Right hindlimb (tissue), 1 donor: ENCODE data around the gene TBKBP1.

Experiments
- DNase-seq: peaks from one replicate; pipeline ENCODE4 v3.0.0-alpha.2; 2018

Gene TBKBP1

DNA sequence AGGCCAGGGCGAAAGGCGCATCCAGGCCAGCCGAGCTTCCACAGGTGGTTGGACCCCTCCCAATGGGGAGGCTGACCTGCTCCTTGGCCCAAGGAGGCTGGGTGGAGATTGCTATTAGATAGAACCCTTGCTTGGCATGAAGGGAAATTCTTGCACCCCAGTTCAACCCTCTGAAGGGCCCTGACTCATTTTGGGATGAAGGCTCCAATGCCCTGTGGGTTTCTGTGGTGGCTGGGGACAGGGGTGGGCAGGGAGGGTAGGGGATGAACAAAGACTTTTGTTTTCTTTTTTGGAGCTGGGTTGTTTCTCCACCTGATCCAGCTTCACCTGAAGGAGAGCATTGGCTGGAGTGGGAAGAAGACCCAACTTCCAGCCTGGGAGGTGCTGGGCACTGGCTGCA, 22.4 kb downstream of the TBKBP1 start:
- no peak for DNase-seq

DNA sequence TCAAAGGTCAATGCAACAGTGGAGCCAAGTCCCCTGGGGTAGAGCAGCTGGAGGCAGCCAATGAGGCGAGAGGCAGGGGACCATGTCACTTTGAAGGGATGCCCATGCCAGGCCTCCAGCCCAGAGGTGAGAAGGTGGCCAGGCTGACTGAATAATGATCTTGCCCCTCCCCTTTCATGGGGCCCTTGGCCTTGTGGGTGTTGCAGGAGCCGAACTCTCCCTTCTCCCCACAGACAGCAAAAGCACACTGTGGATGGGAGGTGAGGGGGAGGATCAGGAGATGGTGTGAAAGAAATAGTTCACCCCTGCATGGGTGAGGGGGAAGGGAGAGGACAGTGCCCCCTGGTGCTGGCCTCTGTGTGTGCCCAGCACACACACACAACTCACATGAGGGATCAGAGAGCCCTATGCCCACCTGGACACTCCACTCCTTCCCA, 23.3 kb downstream of the TBKBP1 start:
- DNase-seq, result no peak

GRCh38 chr17:47717979-47718621, 24.1 kb downstream of the TBKBP1 start:
- DNase-seq, result no peak

DNA sequence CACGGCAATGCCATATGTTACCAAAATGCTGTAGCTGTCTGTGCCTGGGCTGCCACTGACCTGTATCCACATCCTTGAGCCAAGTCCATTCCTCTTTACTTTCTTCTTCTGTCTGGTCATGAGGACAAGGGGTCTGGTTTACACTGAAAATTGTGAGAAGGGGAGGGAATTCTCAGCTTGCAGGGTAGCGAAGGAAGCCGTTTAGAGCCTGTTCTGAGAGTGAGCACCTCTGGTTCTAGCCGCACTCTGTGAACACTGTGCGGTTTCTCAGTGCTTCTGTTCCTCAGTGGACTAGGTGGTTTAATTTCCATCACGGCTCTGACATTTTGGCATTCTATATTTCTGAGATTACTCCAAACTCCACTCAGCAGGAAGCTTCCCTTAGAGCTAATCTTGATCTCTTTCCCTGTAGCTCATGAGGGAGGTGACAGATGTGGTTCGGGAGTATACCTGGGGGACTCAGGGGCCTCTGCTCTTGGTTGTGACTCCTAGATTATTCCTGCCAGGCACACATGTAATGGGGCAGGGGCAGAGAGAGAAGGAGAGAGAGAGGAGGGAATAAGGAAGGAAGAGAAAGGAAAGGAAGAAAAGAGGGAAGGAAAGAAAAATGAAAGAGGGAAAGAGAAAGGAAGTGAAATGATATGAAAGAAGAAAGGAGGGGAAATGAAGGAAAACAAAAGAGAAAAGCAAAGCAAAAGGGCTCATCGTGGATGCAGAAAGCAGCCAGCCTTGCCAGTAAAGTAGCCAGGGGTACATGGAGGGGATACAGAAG, 24.9 kb downstream of the TBKBP1 start:
- no peak for DNase-seq

GRCh38 chr17:47719411-47720152, 25.6 kb downstream of the TBKBP1 start:
- DNase-seq, result no peak

DNA sequence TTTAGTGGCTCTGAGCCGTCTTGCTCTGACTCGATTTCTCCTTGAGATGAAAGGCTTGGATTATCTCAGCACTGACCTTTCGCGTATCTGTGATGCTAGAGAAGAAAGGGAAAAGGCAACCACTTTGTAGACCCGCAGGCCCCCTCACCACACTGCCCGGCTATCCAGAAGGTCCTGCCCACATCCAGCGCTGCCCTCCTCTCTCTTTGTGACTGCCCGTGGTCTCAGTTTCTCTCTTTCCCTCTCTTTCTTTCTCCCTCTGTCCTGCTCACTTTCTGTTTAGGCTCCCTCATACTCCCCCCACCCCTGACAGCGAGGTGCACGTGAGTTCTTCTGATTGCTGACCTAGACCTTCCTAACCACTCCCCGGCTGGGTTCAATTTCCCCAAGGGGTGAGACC, 26.2 kb downstream of the TBKBP1 start:
- no peak for DNase-seq

DNA sequence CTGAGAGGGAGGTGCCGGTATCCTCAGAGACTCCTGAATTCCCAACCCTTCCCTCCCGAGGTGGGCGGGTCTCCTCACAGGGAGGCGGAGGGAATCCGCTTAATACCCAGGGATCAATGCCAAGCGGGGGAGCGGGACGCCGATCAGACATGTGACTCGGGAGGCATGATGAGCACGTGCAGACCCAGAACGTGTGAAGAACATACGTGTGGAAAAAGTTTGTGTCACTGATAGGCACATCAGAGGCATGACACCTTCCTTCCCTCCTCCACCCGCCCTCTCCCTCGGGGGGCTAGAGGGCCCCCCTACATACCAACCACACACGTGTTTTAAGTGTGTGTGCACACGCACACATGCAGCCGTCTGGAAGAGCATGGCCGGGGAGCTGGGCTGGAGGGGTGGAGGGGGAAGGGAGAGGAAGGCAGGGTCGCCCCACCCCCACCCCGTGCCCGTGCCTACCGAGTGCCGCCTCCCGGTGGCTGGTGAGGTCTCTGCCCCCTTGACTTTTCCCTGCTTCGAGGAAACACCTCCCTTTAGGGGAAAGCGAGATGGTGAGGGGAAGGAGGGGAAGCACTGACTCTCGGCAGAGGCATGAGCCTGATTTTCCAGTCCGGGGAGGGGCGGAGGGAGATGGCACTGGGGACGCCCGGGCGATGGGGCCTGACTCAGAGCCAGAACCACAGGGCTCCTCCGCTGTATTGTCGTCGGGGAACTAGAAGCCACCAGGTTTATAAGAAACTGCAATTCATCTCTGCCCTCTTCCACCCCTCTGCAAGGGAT, 27.0 kb downstream of the TBKBP1 start:
- peak; percentile 53 for DNase-seq

- no peak for DNase-seq
Observed at GRCh38 chr17:47721725-47722124, 27.8 kb downstream of the TBKBP1 start.

DNA sequence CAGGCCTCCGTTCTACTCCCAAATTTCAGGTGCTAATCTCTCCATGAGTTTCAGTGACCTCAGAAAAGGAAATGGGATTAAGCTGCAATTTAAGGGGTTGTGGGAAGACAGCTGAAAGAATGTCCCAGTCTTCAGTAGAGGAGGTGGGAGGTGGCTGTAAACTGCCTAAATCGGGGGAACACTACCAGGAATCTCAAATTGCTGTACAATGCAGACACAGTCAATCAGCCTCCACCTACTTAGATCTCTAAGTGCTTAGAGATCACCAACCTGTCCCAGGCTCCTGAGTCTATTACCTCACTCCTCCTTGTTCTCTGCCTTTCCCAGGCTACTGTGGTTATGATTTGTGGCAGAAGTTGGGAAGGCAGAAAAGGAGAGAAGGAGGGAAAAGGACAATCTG, 30.7 kb downstream of the TBKBP1 start:
- DNase-seq, result no peak

DNA sequence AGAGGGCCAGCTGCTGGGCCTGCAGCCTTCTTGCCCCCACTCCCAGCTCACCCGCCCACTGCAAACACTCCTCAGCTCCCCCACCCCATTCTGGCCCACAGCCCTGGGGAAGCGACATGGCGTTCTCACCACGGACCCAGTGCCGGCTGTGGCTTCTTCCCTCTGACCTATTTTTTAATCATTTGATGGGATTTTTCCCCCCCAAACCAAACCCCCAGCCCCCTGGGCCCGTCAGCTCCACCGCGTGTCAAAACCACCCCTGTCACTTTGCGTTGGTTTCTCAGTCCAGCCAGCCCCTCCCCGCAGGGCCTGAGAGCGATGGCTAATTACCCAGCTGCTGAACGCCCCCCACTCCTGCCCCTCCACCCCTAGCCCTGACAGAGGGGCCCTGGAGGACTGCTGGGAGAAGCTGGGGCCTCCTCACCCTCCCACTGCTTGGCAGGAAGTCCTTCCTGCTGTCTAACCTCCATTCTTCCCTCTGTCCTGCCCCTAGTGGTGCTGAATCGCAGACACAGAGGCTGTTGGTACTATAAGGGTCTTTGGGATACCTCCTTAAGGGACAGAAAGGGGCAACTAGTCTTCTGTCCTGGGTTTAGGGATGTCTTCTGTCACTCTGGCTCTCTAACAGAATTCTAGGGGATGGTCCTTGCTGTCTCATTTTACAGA, 31.6 kb downstream of the TBKBP1 start:
- peak; percentile 6 for DNase-seq

DNA sequence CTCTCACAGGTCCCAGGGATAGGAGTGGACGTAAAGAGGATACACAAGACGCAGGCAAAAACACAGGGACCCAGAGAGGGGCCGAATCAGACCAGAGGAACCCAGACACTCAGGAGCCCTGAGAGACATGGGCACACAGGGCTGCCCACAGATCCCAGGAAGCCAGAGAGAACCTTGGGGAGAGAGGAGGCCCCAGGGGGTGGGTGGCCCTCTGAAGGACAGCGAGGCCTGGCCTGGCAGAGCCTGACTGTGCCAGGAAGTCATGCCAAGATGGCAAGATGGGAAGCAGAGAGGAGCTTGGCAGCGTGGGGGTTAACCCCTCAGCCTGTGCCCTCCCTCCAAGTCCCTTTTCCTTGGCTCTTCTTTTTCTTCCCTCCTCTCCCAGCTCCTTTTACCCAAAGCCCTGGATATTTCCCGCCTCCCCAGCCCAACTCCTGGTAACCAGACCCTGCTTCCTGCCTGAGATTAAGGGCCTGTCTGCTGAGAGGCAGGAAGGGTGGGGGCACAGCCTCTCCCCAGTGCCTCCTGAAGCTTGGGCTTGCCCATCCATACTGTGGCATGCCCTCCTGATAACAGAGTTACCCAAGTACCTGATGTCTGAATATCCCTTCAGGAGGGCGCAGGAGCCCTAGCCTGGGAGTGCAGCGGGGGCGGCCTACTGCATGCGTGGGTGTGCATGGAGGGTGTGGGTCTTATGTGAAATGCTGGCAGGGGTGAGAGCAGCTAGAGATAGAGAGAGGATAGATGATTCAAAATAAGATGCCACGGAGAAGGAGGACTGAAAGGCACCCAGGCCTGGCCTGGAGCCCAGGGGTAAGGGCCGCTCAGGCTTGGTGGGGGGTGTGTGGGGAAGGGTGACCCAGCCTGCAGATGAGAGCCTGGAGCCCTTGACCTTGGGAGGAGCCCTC, 33.1 kb downstream of the TBKBP1 start:
- DNase-seq, result no peak

DNA sequence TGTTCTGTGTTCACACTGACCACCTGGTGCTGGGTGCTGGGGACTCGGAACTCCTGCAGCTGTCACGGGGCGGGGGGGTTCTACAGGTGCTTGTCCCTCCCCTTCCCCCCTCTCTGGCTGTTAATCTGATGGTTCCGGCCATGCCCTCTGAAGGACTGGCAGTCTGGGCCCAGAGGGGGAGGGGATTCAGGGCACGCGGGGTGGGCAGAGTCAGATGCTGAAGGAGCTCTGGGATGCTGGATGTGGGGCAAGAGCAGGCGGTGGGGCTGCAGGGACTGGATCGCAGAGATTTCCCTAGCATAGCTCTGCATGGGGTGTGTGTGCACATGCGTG, 33.7 kb downstream of the TBKBP1 start:
- no peak for DNase-seq

GRCh38 chr17:47728214-47728877, 34.4 kb downstream of the TBKBP1 start:
- DNase-seq, result no peak

- no peak for DNase-seq
Observed at GRCh38 chr17:47729476-47729875, 35.5 kb downstream of the TBKBP1 start.

GRCh38 chr17:47730681-47731080, 36.7 kb downstream of the TBKBP1 start:
- DNase-seq, result no peak

GRCh38 chr17:47731396-47731795, 37.4 kb downstream of the TBKBP1 start:
- DNase-seq, result no peak

GRCh38 chr17:47732399-47733046, 38.6 kb downstream of the TBKBP1 start:
- no peak for DNase-seq

DNA sequence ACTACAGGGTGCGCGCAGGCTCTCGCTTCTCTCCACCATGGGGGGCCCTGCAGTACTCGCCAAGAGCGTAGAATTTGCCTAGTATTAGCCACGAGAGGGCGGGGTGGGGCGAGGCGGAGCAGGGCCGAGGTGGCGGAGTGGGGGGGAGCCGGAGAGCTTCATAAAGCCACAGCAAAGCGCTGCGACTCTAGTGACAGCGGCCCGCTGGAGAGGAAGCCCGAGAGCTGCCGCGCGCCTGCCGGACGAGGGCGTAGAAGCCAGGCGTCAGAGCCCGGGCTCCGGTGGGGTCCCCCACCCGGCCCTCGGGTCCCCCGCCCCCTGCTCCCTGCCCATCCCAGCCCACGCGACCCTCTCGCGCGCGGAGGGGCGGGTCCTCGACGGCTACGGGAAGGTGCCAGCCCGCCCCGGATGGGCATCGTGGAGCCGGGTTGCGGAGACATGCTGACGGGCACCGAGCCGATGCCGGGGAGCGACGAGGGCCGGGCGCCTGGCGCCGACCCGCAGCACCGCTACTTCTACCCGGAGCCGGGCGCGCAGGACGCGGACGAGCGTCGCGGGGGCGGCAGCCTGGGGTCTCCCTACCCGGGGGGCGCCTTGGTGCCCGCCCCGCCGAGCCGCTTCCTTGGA, 39.2 kb downstream of the TBKBP1 start, which contains the start of gene TBX21:
Gene TBX21 (plus strand): TSS at position 190 of the 627 bp plus-strand sequence. CDS start 219 bp downstream, at position 409.
- DNase-seq, result peak; percentile 51

DNA sequence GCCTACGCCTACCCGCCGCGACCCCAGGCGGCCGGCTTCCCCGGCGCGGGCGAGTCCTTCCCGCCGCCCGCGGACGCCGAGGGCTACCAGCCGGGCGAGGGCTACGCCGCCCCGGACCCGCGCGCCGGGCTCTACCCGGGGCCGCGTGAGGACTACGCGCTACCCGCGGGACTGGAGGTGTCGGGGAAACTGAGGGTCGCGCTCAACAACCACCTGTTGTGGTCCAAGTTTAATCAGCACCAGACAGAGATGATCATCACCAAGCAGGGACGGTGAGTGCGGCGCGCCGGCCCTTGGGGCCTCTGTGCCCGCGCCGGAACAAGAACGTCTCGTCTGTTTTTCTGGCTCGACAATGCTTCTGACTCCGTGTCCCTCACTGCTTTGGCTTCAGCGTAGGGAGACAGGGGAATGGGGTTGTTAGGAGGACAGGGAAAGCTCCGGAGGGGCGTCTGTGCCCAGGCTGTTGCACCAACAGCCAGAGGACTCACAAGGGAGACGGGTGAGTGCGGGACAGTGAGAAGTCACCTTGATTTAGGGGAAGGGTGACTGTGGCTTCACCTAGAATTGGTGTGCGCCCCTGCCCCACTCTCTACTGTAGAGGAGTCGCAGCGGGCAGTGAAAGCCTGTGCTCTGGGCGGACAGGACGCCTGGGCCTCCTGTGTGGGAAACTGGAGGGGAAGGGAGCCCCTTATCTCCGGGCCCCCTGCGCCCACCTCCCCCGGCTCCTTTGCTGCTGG, 39.9 kb downstream of the TBKBP1 start:
- DNase-seq, result no peak
